ENCODE results near the gene ATRNL1.
"Not testable (repeated sequence)": the region's sequence is repeated elsewhere in the genome, so short reads cannot be mapped to it uniquely, and the experiment has no call there.

The ATRNL1 gene

DNA sequence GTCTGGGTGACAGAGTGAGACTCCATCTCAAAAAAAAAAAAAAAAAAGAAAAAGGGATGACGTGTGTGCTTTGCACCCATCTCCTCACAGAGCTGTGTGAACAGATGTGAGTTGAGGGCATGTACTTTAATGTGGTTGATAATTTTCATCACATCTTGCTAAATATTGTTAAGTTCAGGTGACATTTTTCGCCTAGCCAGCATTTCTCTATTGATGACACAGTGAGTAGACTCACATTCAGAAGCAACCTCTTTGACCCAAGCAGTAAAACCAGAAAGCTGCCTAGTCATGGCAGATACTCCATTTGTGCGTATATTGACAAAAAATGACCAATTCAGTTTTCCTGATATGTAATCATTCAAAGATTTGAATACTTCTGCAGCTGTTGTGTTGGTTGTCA is 126.0 kb downstream of the ATRNL1 start:
- DNase-seq, result no peak

DNA sequence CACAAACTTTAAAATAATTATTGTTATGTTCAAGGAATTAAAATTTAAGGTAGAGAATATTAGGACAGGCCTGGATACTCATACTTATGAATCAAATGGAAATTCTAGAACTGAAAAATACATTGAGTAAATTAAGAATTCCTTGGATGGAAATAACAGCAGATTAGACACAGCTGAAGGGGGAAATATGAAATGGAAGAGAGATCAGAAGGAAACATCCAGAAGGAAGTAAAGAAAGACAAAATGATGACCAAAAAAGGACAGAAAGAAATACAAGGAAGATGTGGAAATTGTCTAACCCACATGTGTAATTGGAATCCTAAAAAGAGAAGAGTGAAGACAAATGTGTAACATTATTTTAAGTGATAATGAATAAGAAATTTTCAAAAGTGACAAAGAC is 128.9 kb downstream of the ATRNL1 start:
- DNase-seq, result no peak

DNA sequence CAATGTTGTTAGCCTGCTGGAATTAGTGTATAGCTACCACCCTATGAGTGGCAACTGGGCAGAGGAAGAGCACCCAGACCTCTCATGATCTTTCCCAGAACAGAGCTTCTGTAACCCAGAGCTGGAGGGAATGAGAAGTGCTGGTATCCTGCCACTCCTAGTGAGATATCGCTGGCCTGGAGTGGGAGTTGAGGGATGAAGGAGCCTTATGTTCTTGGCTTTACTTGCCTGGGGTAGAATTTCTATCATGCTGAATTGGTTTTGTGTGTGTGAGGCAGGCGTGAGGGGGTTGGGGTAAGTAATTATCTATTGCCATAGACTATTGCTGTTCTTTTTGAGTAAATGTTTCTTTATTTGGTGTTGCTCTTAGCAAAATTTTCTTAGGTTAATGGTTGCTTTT is 146.6 kb downstream of the ATRNL1 start:
- DNase-seq, result no peak

DNA sequence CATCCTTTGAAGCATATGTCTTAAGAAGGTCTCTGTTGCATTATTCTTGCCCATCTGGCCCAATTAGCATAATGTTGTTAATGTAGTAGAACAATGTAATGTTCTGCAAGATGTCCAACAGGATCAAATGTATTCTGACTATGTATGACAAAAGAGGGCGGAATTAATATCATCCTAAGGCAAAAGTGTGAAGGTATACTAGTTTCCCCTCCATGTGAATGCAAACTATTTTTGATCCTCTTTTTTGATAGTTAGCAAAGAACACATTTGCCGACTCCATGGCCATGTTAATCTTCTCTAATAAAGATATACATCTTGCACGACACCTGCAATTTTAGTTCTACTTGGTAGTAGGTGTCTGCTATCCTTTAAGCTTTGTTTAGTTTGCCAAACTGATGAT is 157.6 kb downstream of the ATRNL1 start:
- no peak for DNase-seq

DNA sequence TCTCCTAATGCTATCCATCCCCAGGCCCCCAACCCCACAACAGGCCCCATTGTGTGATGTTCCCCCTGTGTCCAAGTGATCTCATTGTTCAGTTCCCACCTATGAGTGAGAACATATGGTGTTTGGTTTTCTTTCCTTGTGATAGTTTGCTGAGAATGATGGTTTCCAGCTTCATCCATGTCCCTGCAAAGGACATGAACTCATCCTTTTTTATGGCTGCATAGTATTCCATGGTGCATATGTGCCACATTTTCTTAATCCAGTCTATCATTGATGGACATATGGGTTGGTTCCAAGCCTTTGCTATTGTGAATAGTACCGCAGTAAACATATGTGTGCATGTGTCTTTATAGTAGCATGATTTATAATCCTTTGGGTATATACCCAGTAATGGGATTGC is 160.6 kb downstream of the ATRNL1 start:
- not testable (repeated sequence) for DNase-seq

DNA sequence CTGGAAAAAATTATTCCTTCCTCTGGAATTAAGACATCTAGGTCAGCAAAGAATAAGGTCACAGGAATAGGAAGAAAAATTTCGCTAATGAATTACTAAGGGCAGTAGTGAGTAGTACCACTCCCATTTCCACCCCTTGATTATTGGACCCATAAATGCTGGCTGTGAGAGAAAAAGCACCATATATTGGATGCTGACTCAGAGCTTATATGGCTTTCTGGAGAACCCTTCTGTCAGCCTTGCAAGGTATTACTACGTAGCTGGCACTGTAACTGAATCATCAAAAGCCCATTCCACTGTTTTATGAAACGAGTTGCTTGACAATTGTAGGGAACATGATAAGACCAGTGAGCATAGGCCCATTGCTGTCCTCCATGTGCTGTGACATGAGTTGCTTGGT is 179.3 kb downstream of the ATRNL1 start:
- DNase-seq, result no peak

DNA sequence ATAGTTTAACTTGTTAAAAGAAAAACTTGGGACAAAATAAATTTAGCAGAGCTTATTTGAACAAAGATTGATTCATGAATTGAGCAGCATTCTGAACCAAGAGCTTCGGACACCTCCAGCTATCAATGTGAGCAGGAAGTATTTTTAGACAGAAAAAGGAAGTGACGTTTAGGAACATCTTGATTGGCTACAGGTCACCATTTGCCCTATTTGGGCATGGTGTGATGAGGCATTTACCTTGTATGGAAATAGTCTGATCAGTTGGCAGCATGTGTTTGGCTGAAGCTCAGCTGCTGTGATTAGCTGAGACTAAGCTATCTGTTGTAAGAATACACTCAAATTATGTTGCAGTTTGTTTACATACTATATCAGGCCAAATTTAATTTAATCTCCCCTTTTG is 185.1 kb downstream of the ATRNL1 start:
- no peak for DNase-seq

DNA sequence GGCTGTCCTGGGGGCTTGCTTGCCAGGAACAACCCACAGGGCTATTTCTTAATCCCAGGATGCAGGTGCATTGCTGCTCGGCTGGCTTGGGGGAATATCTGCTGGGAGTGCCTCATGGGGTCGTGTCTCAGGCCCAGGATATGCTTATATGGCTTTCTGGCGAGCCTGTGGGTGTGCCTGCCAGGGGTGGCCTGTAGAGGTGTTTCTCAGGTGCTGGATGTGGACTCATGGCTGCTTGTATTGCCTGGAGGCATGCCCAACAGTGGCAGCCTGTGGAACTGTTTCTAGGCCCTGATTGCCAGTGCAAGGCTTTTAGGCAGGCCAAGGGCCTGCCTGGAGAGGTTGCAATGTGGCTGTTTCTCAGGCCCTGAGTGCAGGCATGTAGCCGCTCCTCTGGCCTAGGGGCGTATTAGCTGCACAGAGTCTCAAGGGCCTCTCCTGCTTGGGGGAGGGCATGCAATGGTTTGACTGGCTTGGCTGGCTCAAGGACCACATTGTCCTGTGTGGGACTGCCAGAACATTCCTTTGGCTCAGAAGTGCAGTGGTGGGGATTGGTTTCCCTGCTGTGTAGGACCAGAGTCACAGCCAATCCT is 202.1 kb downstream of the ATRNL1 start:
- no peak for DNase-seq

DNA sequence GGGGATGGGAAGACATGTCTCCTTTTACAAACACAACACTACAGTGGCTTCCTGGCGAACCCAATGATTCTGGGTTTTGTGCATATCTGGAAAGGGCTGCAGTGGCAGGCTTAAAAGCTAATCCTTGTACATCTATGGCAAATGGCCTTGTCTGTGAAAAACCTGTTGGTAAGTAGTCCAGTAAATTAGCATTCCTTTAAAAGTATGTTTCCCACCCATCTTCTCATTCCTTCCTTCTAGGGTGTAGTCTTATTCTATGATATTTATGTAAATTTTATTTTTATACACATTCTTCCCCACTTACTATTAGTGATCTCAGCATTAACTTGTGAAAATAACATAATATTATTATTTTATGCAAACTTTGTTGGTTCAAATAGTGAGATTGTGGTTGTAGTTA is 206.9 kb downstream of the ATRNL1 start:
- DNase-seq, result no peak

DNA sequence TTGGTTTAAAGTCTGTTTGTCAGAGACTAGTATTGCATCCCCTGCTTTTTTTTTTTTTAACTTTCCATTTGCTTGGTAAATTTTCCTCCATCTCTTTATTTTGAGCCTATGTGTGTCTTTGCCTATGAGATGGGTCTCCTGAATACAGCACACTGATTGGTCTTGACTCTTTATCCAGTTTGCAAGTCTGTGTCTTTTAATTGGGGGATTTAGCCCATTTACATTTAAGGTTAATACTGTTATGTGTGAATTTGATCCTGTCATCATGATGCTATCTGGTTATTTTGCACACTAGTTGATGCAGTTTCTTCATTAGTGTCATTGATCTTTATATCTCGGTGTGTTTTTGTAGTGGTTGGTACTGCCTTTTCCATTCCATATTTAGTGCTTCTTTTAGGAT is 226.5 kb downstream of the ATRNL1 start:
- DNase-seq, result not testable (repeated sequence)

DNA sequence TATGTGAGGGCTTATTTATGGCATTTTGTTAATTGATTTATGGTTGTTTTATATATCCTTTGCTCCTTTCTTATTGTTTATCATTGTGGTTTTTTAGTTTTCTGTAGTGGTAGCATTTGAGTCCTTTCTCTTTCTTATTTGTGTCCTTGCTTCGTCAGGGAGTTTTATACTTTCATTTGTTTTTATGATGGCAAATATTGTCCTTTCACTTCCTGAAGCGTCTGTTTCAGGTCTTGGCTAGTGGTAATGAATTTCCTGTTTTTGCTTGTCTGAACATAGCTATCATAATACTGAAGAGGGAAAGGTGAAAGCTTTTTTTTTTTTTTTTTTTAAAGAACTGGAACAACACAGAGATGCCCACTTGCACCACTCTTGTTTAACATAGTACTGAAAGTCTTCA is 228.2 kb downstream of the ATRNL1 start:
- DNase-seq, result no peak

DNA sequence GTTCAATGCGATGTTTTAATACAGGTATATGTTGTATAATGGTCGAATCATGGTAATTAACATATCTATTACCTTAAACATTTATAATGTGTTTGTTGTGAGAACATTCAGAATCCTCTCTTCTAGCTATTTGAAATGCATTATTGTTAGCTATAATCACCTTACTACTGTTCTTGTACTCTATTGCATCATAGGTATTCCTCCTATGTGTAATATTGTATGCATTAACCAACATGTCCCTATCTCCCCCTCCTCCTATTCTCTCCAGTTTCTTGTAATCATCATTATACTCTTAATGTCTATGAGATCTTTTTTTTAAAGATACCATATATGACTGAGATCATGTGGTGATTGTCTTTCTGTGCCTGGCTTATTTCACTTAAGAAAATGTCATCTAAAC is 235.2 kb downstream of the ATRNL1 start:
- DNase-seq, result no peak

DNA sequence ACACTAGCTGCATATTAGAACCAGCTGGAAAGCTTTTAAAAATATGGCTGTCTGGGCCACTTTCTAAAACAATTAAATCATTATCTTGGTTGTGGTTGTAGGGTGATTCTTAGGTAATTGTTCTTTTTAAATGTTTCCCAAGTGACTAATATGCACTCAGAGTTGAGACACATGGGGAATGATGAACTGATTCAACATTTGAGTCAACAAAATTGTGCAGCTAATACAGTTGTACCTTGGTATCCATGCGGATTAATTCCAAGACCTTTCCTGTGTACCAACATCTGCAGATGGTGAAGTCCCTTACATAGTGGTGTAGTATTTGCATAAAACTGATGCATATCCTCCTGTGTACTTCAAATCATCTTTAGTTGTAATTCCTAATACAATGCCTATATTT is 242.2 kb downstream of the ATRNL1 start:
- no peak for DNase-seq

DNA sequence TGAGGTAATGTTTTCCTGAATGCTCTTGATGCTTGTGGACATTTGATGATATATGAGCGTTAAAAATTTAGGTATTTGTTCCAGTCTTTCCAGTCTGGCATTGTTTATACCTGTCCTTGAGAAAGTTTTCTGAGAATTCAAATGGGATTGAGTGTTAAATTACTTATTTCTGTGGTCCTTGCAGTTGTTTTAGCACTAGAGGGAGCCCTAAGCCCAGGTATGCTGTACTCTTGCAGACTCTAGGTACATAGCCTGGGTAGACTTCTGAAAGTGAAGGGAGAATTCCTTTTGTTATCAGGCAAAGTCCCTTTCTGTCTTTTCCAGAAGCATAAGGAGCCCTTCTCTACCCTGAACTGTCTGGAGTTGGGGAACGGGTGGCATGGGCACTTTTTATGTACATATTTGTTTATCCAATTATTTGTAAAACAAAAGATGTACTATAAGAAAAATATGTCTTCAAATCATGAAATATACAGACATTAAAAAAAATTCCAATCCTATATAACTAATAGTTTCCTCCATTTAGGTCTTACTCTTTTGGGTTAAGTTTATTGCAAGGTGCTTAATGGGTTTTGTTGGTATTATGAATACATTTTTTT is 262.1 kb downstream of the ATRNL1 start:
- peak in 1 of 2 experiments; percentile 50 for DNase-seq

DNA sequence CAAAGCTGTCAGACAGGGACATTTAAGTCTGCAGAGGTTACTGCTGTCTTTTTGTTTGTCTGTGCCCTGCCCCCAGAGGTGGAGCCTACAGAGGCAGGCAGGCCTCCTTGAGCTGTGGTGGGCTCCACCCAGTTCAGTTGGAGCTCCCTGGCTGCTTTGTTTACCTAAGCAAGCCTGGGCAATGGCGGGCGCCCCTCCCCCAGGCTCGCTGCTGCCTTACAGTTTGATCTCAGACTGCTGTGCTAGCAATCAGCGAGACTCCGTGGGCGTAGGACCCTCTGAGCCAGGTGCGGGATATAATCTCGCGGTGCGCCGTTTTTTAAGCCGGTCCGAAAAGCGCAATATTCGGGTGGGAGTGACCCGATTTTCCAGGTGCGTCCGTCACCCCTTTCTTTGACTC is 274.8 kb downstream of the ATRNL1 start:
- not testable (repeated sequence) for DNase-seq

DNA sequence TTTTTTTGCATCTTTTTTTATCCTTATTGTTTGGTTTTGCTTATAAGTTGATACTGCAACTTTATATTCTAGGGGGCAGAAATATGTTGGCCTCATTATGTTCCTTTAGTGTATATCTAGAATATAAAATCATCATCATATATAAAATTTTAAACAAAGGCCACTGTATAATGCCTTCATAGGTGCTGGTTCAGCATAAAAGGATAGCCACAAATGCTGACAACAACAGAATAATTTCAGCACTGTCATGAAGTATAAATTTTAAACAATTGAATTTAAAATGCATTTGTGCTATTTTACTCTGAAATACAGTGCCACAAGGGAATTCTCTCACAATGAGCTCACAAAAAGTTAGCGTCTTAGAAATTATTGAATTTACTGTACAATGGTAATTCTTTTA is 285.9 kb downstream of the ATRNL1 start:
- no peak for DNase-seq

DNA sequence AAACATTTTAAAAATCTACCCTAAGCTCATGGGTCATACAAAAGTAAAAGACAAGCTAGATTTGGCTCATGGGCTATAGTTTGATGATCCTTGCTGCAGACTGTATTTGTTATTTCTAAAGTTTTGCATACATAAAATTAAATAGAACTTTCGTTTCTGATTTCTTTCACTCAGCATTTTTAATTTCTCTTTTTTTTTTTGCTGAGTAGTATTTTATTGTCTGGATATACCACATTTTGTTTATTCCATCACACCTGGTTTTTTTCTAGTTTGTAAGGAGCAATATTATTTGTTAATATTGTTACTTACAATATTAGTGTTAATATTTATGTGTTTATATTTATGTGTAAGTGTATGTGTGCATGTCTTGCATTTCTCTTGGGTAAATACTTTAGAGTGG is 291.5 kb downstream of the ATRNL1 start:
- no peak for DNase-seq

DNA sequence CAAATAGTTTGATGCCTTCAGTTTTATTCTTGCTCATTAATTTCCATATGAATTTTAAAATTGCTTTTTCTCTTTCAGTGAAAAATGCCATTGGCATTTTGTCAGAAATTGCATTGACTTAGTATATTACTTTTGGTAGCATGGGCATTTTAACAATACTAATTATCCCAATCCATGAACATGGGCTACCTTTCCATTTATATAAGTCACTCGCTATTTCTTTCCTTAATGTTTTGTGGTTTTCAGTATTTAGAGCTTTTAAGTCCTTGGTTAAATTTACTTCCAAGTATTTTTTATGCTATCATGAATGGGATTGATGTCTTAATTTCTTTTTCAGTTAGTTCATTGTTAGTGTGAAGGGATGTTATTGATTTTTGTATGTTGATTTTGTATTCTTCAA is 297.4 kb downstream of the ATRNL1 start:
- no peak for DNase-seq

DNA sequence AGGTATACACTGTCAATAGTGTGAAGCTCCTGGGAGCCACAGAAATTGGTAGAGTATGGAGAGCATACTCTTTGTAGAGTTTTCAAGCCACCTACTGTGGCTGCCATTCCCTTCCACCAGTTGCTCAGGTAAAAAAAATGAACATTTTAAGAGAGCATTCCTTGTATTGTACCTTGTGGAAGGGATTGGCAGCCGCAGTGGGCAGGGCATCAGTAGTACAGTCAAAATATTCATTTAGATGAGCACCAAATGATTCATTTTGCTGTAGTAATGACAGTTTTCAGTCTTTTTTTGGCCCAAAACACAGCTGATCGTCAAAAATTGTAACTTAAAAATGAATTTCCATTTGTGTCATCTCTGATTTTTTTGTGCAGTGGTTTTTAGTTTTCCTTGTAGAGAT is 304.9 kb downstream of the ATRNL1 start:
- DNase-seq, result no peak

DNA sequence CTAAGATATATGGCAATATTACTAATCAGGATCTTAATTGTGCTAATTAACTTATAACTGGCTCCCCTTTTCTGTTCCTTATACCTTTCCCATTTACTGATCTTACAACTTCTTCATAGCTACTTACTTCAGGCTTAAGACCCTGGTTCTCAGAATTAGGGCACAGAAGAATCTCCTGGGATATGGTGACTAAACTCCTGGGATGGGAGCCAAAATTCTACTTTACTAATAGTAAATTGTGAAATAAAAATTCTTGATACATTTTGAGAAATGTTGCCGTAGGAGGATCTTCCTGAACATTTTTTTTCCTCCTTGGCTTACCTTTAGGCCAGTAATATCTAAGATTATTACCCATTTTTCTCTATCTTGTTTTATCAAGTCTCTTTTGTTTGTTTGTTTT is 309.5 kb downstream of the ATRNL1 start:
- DNase-seq, result no peak

DNA sequence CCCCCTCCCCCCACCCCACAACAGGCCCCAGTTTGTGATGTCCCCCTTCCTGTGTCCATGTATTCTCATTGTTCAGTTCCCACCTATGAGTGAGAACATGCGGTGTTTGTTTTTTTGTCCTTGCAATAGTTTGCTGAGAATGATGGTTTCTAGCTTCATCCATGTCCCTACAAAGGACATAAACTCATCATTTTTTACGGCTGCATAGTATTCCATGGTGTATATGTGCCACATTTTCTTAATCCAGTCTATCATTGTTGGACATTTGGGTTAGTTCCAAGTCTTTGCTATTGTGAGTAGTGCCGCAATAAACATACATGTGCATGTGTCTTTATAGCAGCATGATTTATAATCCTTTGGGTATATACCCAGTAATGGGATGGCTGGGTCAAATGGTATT is 312.7 kb downstream of the ATRNL1 start:
- not testable (repeated sequence) for DNase-seq

DNA sequence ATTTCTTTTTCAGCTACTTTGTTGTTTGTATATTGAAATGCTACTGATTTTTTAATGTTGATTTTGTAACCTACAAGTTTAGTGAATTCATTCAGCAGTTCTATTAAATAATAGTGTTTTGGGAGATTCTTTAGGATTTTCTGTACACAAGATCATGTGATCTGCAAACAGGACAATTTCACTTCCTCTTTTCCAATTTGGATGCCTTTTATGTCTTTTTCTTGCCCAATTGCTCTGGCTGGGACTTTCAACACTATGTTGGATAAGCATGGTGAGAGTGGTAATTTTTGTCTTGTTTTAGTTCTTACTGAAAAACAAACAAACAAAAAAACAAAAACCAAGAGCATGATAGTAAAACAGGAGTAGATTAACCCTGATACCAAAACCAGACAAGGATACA is 316.2 kb downstream of the ATRNL1 start:
- DNase-seq, result no peak

DNA sequence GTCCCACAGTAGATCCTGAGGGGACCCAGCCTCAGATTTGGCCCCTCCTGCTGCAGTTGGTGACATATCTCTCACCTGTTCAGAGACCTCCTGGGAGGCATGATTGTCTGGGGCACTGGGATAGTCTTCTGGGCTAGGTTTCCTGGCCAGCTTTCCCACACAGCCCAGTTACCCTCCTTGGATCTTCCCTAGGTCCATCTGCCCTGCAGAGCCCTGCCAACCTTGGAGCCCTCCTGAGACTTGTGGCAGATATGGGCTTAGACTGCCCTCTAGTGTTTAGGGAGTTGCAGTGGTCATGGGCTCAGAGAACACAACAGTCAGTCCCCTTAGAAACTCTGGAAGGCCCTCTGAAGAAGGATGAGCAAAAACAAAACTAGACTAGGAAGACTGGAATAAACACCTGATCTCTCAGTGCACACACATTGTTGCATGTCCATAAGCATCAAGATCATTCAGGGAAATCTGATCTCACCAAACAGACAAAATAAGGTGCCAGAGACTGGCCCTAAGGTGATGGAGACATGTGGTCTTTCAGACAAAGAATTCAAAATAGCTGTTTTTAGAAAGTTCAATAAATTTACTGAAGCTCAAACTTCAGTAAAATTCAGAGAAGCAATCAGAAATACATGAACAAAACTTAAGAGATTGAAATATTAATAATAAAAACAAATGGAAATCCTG is 324.6 kb downstream of the ATRNL1 start:
- DNase-seq, result peak in 1 of 2 experiments; percentile 38

DNA sequence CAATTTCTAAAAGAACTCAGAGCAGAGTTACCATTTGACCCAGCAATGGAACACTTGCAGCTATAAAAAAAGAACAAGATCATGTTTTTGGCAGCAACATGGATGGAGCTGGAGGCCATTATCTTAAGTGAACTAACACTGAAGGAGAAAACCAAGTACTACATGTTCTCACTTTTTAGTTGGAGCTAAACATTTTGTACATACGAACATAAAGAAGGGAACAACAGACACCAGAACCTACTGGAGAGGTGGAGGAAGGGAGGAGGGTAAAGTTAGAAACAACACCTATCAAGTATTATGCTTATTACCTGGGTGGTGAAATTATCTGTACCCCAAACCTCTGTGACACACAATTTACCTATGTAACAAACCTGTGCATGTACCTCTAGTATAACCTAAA is 329.5 kb downstream of the ATRNL1 start:
- no peak for DNase-seq

DNA sequence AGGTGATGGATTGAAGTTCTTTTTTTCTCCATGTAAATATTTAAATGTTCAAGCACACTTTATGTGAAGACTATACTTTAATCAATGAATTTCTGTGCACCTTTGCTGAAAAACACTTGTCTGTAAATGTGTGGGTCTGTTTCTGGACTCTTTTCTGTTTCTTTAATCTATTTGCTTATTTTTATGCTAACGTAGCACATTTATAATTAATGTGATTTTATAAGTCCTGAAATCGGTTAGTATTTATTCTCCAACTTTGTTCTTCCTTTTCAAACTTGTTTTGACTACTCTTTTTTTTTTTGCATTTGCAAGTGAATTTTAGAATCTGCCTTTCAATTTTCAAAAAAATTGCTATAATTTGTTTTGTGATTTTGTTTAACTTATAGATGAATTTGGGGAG is 334.4 kb downstream of the ATRNL1 start:
- no peak for DNase-seq

Measured in NCI-H524 (cell line).